Body of pancreas (tissue), 4 donors: ENCODE measurements around the gene SUGCT. TPM values are rescaled to one million over a fixed set of nuclear protein-coding genes. Genes with fewer than 3 reads are reported as not detected.

ENCODE experiments used
- ATAC-seq: fragments of 150-250 bp; one replicate; pipeline ENCODE4 v1.9.1; 2016
- DNase-seq, 4 donors: peaks; one replicate each; pipeline ENCODE4 v3.0.0-alpha.2; 2019
- H3K27ac ChIP-seq, 4 donors: fragments of 200-600 bp; sonication (generic); 1 replicate in 3 of 4; 2 replicates in 1 of 4; pipeline versions ENCODE4 v1.5.1 to v1.6.1; 2016 to 2019; ENCODE audit warnings: mild to moderate bottlenecking in 1 of 4, mixed read lengths in 1 of 4, moderate library complexity in 1 of 4
- H3K27me3 ChIP-seq, 2 donors: fragments of 200-600 bp; sonication (generic); one replicate each; pipeline ENCODE4 v1.6.0; 2016; ENCODE audit warnings: mild to moderate bottlenecking in 1 of 2
- H3K36me3 ChIP-seq, 2 donors: fragments of 200-600 bp; sonication (generic); replicated peaks in 1 of 2; 2 replicates each; pipeline ENCODE4 v1.5.1; 2016; ENCODE audit warnings: low read depth in 2 of 2; ENCODE audit not compliant: insufficient read depth in 1 of 2
- H3K4me1 ChIP-seq: fragments of 200-600 bp; sonication (generic); one replicate; pipeline ENCODE4 v1.6.0; 2016
- H3K4me3 ChIP-seq, 2 donors: fragments of 200-600 bp; sonication (generic); 1 replicate in 1 of 2; 2 replicates in 1 of 2; pipeline ENCODE4 v1.5.1; 2016 to 2019
- H3K9me3 ChIP-seq, 3 donors: fragments of 200-600 bp; sonication (generic); 1 replicate in 2 of 3; 2 replicates in 1 of 3; pipeline ENCODE4 v1.5.1; 2016
- CTCF ChIP-seq, 7 experiments: fragments of 450-650 bp in 4 of 7; fragments of 200-600 bp in 3 of 7; sonication (generic) in 3 of 7; IDR thresholded peaks; one replicate each; pipeline ENCODE4 v1.5.1; 2016 to 2019; ENCODE audit warnings: antibody characterized with exemption in 7 of 7
- POLR2A ChIP-seq, 3 donors: fragments of 450-650 bp; IDR thresholded peaks; one replicate each; pipeline ENCODE4 v1.6.1; 2016; ENCODE audit warnings: antibody characterized with exemption in 3 of 3, mild to moderate bottlenecking in 2 of 3
- whole genome bisulfite sequencing, 2 donors: methylation state at CpG; one replicate each; pipeline ENCODE4 v1.1.5; 2017; 5-methylcytosine and 5-hydroxymethylcytosine counted together
- intact Hi-C: fragments of 100-400 bp; cut with DNase I; formaldehyde crosslinking; loops from one replicate; pipeline ENCODE4 v1.15.1; 2023
- total RNA-seq, 2 donors: library from RNA; depleted of rRNA; stranded (reverse); fragments of >200 nt; gene quantifications; one replicate each; pipeline ENCODE4 v1.1.0, GENCODE V29; 2016

The SUGCT gene
- total RNA-seq, 2 donors from 2014 or later, result 0.78 to 1.3 TPM

- Histone ChIP-seq H3K27ac (no peak overlapping the region), H3K27me3 (no peaks in the 10 kb centered on the region), H3K9me3 (no peaks in the 10 kb centered on the region), H3K4me1 (no peaks in the 10 kb centered on the region), H3K36me3 (no peaks in the 10 kb centered on the region), H3K4me3 (no peak overlapping the region)
- WGBS, 2 donors, result 55 to 64% methylated on average over 5 of the region's 5 CpGs
- intact Hi-C loops, result no loop called here
- no peak for ATAC-seq
- TF ChIP-seq POLR2A (IDR thresholded peaks at IDR 0.05) (no peak), CTCF (IDR thresholded peaks at IDR 0.05) (no peak)
- DNase-seq, result no peak
Measured at GRCh38 chr7:40330408-40330807, 195.6 kb downstream of the SUGCT start.

GRCh38 chr7:40331915-40332314 is 197.1 kb downstream of the SUGCT start:
- Histone ChIP-seq H3K4me1 (no peaks in the 10 kb centered on the region), H3K9me3 (no peaks in the 10 kb centered on the region), H3K36me3 (no peaks in the 10 kb centered on the region), H3K27ac (no peak overlapping the region), H3K27me3 (no peaks in the 10 kb centered on the region), H3K4me3 (no peak overlapping the region)
- DNase-seq, result no peak
- intact Hi-C loops, result no loop called here
- no peak for ATAC-seq
- TF ChIP-seq POLR2A (IDR thresholded peaks at IDR 0.05) (no peak), CTCF (IDR thresholded peaks at IDR 0.05) (no peak)
- WGBS, 2 donors, result 33 to 35% methylated on average over 1 of the region's 1 CpG

GRCh38 chr7:40332516-40332915 is 197.7 kb downstream of the SUGCT start:
- no peaks in the 10 kb centered on the region for H3K9me3 ChIP-seq
- H3K4me3 ChIP-seq, result no peak overlapping the region
- H3K27ac ChIP-seq, result no peak overlapping the region
- H3K27me3 ChIP-seq, result no peaks in the 10 kb centered on the region
- TF ChIP-seq CTCF (IDR thresholded peaks at IDR 0.05), result no peak
- TF ChIP-seq POLR2A (IDR thresholded peaks at IDR 0.05), result no peak
- intact Hi-C loops, result no loop called here
- no peaks in the 10 kb centered on the region for H3K4me1 ChIP-seq
- H3K36me3 ChIP-seq, result no peaks in the 10 kb centered on the region
- DNase-seq (no peak), ATAC-seq (no peak)

DNA sequence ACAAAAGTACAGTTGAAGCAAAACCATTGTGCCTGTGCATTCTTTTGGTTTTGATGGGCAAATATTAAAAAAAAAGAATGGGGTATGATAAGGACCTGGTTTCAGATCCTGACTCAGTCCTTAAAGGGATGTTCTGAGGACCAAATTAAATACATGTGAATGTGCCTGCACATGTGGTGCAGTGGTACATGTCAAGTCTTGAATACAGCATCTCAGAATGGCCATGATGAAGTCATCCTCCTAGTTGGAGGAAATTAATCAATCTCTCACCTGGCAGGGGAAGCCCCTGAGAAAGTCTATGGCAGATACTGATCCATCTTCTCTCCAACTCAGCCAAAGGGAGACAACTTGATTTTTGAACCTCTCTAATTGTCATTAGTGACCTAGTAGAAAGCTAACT is 207.0 kb downstream of the SUGCT start:
- Histone ChIP-seq H3K36me3 (no peaks in the 10 kb centered on the region), H3K27me3 (no peaks in the 10 kb centered on the region), H3K27ac (no peak overlapping the region), H3K4me3 (no peak overlapping the region), H3K9me3 (peaks cover 0 to 9% (median 0%) of the 10 kb centered on the region in 3 donors), H3K4me1 (no peaks in the 10 kb centered on the region)
- intact Hi-C loops, result no loop called here
- DNase-seq (no peak), ATAC-seq (no peak)
- TF ChIP-seq POLR2A (IDR thresholded peaks at IDR 0.05) (no peak), CTCF (IDR thresholded peaks at IDR 0.05) (no peak)

DNA sequence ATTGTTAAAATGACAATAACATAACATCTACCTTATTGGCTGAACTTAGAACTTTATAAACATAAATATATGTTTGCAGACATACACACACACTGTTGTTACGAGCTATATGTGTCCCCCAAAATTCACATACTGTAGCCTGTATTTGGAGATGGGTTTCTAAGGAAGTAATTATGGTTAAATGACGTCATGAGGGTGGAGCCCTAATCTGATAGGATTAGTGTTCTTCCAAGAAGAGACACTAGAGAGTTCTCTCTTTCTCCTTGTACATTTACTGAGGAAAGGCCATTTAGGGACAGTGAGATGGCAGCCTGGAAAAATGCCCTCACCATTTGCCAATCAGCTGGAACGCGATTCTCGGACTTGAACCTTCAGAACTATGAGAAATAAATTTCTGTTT is 211.7 kb downstream of the SUGCT start:
- H3K4me3 ChIP-seq, result no peak overlapping the region
- WGBS, 2 donors, result 87 to 91% methylated on average over 5 of the region's 5 CpGs
- DNase-seq (no peak), ATAC-seq (no peak)
- TF ChIP-seq POLR2A (IDR thresholded peaks at IDR 0.05) (no peak), CTCF (IDR thresholded peaks at IDR 0.05) (no peak)
- H3K27me3 ChIP-seq, result no peaks in the 10 kb centered on the region
- no peak overlapping the region for H3K27ac ChIP-seq
- no peaks in the 10 kb centered on the region for H3K9me3 ChIP-seq
- H3K4me1 ChIP-seq, result no peaks in the 10 kb centered on the region
- intact Hi-C loops, result no loop called here
- no peaks in the 10 kb centered on the region for H3K36me3 ChIP-seq
